Naive thymus-derived CD4-positive, alpha-beta T cell (primary cell): Measurements from ENCODE around the gene ACSS1. TPM values are rescaled to one million over a fixed set of nuclear protein-coding genes. Genes with fewer than 3 reads are reported as not detected.

ENCODE experiments used
- ATAC-seq: fragments of 150-1000 bp; cut with Tn5 transposase; 2 replicates; pipeline ENCODE4 v1.10.0; 2021; ENCODE audit warnings: mild to moderate bottlenecking, moderate library complexity
- CTCF ChIA-PET: fragments of 350-600 bp; sonication (Branson Sonifier 250); formaldehyde crosslinking; loops from one replicate; lab custom pipeline; 2021; ENCODE audit warnings: antibody characterized with exemption; lab: Charles Lee
- POLR2A ChIA-PET: fragments of 350-600 bp; sonication (Branson Sonifier 250); formaldehyde crosslinking; loops from one replicate; lab custom pipeline; 2021; ENCODE audit warnings: antibody characterized with exemption, inconsistent platforms; lab: Charles Lee
- DNase-seq, 9 donors: peaks; one replicate each; pipeline versions ENCODE4 v3.0.0 to v3.0.0-alpha.2; 2020 to 2022; ENCODE audit warnings: mixed read lengths in 1 of 9
- H3K27ac ChIP-seq: one replicate; pipeline ENCODE4 v1.7.0; 2013; ENCODE audit warnings: mild to moderate bottlenecking, low read depth, low read length, moderate library complexity
- H3K27me3 ChIP-seq, 2 donors: one replicate each; pipeline ENCODE4 v1.7.0; 2013; ENCODE audit warnings: low read length in 2 of 2, mild to moderate bottlenecking in 2 of 2, moderate library complexity in 2 of 2; ENCODE audit not compliant: control insufficient read depth in 2 of 2, insufficient read depth in 2 of 2
- H3K36me3 ChIP-seq, 3 experiments: 1 replicate in 2 of 3; 2 replicates in 1 of 3; pipeline ENCODE4 v1.7.0; 2013; ENCODE audit warnings: low read length in 3 of 3, mild to moderate bottlenecking in 3 of 3, moderate library complexity in 1 of 3; ENCODE audit not compliant: insufficient read depth in 3 of 3, control insufficient read depth in 2 of 3
- H3K4me1 ChIP-seq, 2 donors: one replicate each; pipeline ENCODE4 v1.7.0; 2013; ENCODE audit warnings: low read length in 2 of 2, mild to moderate bottlenecking in 2 of 2, moderate library complexity in 1 of 2; ENCODE audit not compliant: control insufficient read depth in 2 of 2, insufficient read depth in 2 of 2
- H3K4me3 ChIP-seq: 2 replicates; pipeline ENCODE4 v1.7.0; 2013; ENCODE audit warnings: mild to moderate bottlenecking, low read length
- H3K9me3 ChIP-seq, 3 experiments: 1 replicate in 2 of 3; 2 replicates in 1 of 3; pipeline ENCODE4 v1.7.0; 2013; ENCODE audit warnings: low read length in 3 of 3; ENCODE audit not compliant: control insufficient read depth in 2 of 3
- H3K27ac Mint-ChIP-seq, 9 donors: one replicate each; pipeline ENCODE4 v1.8.0; 2020 to 2022; ENCODE audit warnings: mixed read lengths in 9 of 9, mild to moderate bottlenecking in 8 of 9, moderate library complexity in 5 of 9, inconsistent platforms in 2 of 9
- H3K27me3 Mint-ChIP-seq, 5 donors: one replicate each; pipeline ENCODE4 v1.8.0; 2021 to 2022; ENCODE audit warnings: mixed read lengths in 5 of 5, mild to moderate bottlenecking in 1 of 5
- H3K36me3 Mint-ChIP-seq, 5 donors: one replicate each; pipeline ENCODE4 v1.8.0; 2020 to 2022; ENCODE audit warnings: mixed read lengths in 5 of 5, mild to moderate bottlenecking in 3 of 5, inconsistent platforms in 1 of 5
- H3K4me1 Mint-ChIP-seq, 7 donors: one replicate each; pipeline ENCODE4 v1.8.0; 2020 to 2022; ENCODE audit warnings: mixed read lengths in 7 of 7, mild to moderate bottlenecking in 3 of 7, inconsistent platforms in 1 of 7
- H3K4me3 Mint-ChIP-seq, 10 donors: one replicate each; pipeline ENCODE4 v1.8.0; 2020 to 2022; ENCODE audit warnings: mild to moderate bottlenecking in 10 of 10, mixed read lengths in 10 of 10, moderate library complexity in 6 of 10, inconsistent platforms in 2 of 10
- H3K9me3 Mint-ChIP-seq, 11 donors: one replicate each; pipeline ENCODE4 v1.8.0; 2020 to 2022; ENCODE audit warnings: mixed read lengths in 11 of 11, mild to moderate bottlenecking in 4 of 11, inconsistent platforms in 1 of 11, moderate library complexity in 1 of 11
- intact Hi-C, 2 donors: fragments of 100-400 bp; cut with micrococcal nuclease; formaldehyde crosslinking; loops; one replicate each; pipeline ENCODE4 v1.15.1; 2023
- polyA plus RNA-seq, 2 donors: library from polyadenylated mRNA; unstranded; fragments of 300-500 nt; fragmentation: Illumina TruSeq; gene quantifications; one replicate each; pipeline ENCODE4 v1.2.3, GENCODE V29; 2021
- total RNA-seq, 6 experiments: library from RNA in 5 of 6; stranded (reverse) in 5 of 6; gene quantifications; 1 replicate in 5 of 6; 2 replicates in 1 of 6; pipeline ENCODE4 v1.2.3 and lab custom pipeline; 2021 to 2026

The ACSS1 gene
- total and polyA plus RNA-seq, 7 experiments from 2014 or later, result 33.1 to 51.7 (median 39.7) TPM

DNA sequence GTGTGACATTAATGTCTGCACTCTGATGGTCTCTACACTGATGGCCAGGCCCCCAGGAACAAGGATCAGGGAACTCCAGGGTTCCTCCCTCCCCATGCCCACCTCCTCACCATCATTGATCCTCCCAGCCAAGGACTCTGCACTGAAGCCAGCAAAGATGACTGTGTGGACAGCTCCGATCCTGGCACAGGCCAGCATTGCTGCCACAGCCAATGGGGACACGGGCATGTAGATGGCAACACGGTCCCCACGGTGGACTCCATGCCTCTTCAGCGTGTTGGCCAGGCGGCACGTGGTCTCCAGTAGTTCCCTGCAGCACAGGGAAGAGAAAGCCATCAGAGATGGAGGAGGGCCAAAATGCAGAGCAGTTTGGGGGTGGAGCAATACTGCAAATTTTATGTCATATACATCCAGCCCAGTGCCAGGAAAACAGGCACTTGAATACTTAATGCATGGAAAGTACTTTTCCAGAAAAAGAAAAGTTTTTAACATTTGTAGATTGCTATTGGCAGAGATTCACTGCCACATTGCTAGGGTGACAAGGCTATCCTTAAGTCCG is 27.2 kb downstream of the ACSS1 start:
- Histone ChIP-seq H3K36me3 (peaks cover 0 to 21% (median 0%) of the 10 kb centered on the region in 3 experiments), H3K27me3 (no peaks in the 10 kb centered on the region), H3K4me3 (no peak overlapping the region), H3K4me1 (peaks cover 3% of the 10 kb centered on the region in 2 donors), H3K27ac (no peak overlapping the region), H3K9me3 (no peaks in the 10 kb centered on the region)
- Mint-ChIP-seq H3K4me3 (peak overlapping the region in 2 of 10 donors; percentile 18 to 42), H3K4me1 (peaks cover 6 to 45% (median 33%) of the 10 kb centered on the region in 7 donors), H3K27ac (no peak overlapping the region), H3K36me3 (peaks cover 6 to 35% (median 12%) of the 10 kb centered on the region in 5 donors), H3K27me3 (no peaks in the 10 kb centered on the region), H3K9me3 (no peaks in the 10 kb centered on the region)
- DNase-seq (no peak), ATAC-seq (no peak)
- POLR2A ChIA-PET, result no interaction called here
- CTCF ChIA-PET, result interaction anchor here (3.7 kb wide), 1 partner anchor 33 kb away, joined by 16 read pairs; no protein-coding TSS in a partner anchor
- intact Hi-C loops, result no loop called here

DNA sequence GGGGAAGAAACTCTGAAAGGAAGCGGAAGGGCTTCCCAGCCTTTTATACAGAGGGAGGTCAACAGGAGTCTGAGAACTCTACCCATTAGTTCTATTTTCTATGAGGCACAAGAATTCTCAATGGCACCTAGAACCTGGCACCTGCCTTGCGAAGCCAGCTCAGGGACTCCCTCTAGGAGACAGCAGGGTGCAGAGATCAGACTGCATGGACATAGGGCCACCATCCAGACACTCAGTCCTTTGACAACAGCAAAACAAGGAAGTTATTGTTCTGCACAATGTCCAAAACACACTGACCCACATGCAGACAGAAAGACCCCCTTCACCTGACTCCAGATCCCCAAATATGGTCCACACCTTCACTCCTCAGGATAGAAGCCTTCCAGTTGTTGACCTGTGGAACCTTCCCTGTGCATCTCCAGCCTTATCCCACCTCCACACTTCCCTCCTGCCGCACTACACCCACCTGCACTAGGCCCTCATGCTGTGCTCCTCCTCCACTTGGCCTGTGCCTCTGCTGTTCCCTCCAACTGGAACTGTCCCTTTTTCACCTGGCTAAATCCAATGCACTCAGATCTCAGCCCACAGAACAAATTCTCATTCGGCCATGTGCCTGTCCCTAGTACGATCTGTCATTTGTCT is 27.8 kb downstream of the ACSS1 start:
- H3K9me3 ChIP-seq, result no peaks in the 10 kb centered on the region
- no peak overlapping the region for H3K4me3 ChIP-seq
- ChIA-PET POLR2A (no interaction called here), CTCF (no interaction called here)
- H3K4me1 Mint-ChIP-seq, result peaks cover 2 to 40% (median 31%) of the 10 kb centered on the region in 7 donors
- no peaks in the 10 kb centered on the region for H3K27me3 Mint-ChIP-seq
- DNase-seq, result no peak
- no peaks in the 10 kb centered on the region for H3K27me3 ChIP-seq
- H3K36me3 Mint-ChIP-seq, result peaks cover 6 to 35% (median 12%) of the 10 kb centered on the region in 5 donors
- peaks cover 0 to 3% of the 10 kb centered on the region in 2 donors for H3K4me1 ChIP-seq
- H3K27ac Mint-ChIP-seq, result peak overlapping the region in 2 of 9 donors; percentile 18 to 44
- H3K4me3 Mint-ChIP-seq, result peak overlapping the region in 1 of 10 donors; percentile 42
- no peak overlapping the region for H3K27ac ChIP-seq
- no peak for ATAC-seq
- intact Hi-C loops, result no loop called here
- no peaks in the 10 kb centered on the region for H3K9me3 Mint-ChIP-seq
- H3K36me3 ChIP-seq, result peaks cover 0 to 25% (median 0%) of the 10 kb centered on the region in 3 experiments

- Mint-ChIP-seq H3K4me3 (no peak overlapping the region), H3K9me3 (no peaks in the 10 kb centered on the region), H3K4me1 (peaks cover 4 to 36% (median 26%) of the 10 kb centered on the region in 7 donors), H3K36me3 (peaks cover 10 to 28% (median 13%) of the 10 kb centered on the region in 5 donors), H3K27me3 (no peaks in the 10 kb centered on the region), H3K27ac (no peak overlapping the region)
- ChIA-PET POLR2A (no interaction called here), CTCF (no interaction called here)
- ATAC-seq (no peak), DNase-seq (no peak)
- no peaks in the 10 kb centered on the region for H3K9me3 ChIP-seq
- no peak overlapping the region for H3K4me3 ChIP-seq
- no peak overlapping the region for H3K27ac ChIP-seq
- intact Hi-C loops, result no loop called here
- H3K4me1 ChIP-seq, result peaks cover 0 to 3% of the 10 kb centered on the region in 2 donors
- H3K36me3 ChIP-seq, result peaks cover 0 to 54% (median 4%) of the 10 kb centered on the region in 3 experiments
- H3K27me3 ChIP-seq, result no peaks in the 10 kb centered on the region
Observed at GRCh38 chr20:25025986-25026605, 31.8 kb downstream of the ACSS1 start.

GRCh38 chr20:25025091-25025861 is 32.7 kb downstream of the ACSS1 start:
- H3K9me3 Mint-ChIP-seq, result no peaks in the 10 kb centered on the region
- H3K4me1 ChIP-seq, result peaks cover 0 to 3% of the 10 kb centered on the region in 2 donors
- no peak overlapping the region for H3K27ac ChIP-seq
- H3K27me3 Mint-ChIP-seq, result no peaks in the 10 kb centered on the region
- H3K4me3 Mint-ChIP-seq, result no peak overlapping the region
- ATAC-seq, result no peak
- POLR2A ChIA-PET, result interaction anchor here (0.6 kb wide), 1 partner anchor 983 kb away, joined by 3 read pairs; no protein-coding TSS in a partner anchor
- H3K9me3 ChIP-seq, result no peaks in the 10 kb centered on the region
- H3K4me1 Mint-ChIP-seq, result peaks cover 4 to 33% (median 25%) of the 10 kb centered on the region in 7 donors
- CTCF ChIA-PET, result no interaction called here
- H3K36me3 Mint-ChIP-seq, result peaks cover 7 to 29% (median 13%) of the 10 kb centered on the region in 5 donors
- peaks cover 0 to 57% (median 4%) of the 10 kb centered on the region in 3 experiments for H3K36me3 ChIP-seq
- H3K27ac Mint-ChIP-seq, result peak overlapping the region in 1 of 9 donors; percentile 36
- H3K27me3 ChIP-seq, result no peaks in the 10 kb centered on the region
- intact Hi-C loops, result no loop called here
- no peak for DNase-seq
- no peak overlapping the region for H3K4me3 ChIP-seq

DNA sequence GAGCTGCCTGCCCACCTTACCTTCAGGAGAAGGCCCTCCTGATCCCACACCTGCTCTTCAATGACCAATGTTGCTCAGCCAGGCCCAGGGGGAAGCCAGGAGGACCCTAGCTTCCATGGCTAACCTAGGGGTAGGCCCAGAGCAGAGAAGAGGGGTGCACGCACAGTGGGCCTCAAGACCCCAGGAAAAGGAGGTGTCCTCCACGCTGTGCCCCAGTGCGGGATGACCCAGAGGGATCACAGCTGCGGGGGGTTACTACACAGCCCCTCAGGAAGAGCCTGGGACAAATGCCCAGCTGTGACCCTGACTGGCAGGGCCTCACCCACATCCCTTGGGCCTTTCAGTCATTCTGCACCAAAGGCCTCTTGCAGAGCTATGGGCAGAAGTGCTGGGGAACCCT is 33.8 kb downstream of the ACSS1 start:
- ChIA-PET POLR2A (no interaction called here), CTCF (no interaction called here)
- no peaks in the 10 kb centered on the region for H3K27me3 Mint-ChIP-seq
- no peak for ATAC-seq
- peaks cover 0 to 31% (median 7%) of the 10 kb centered on the region in 5 donors for H3K36me3 Mint-ChIP-seq
- H3K4me1 ChIP-seq, result peaks cover 0 to 3% of the 10 kb centered on the region in 2 donors
- H3K27me3 ChIP-seq, result no peaks in the 10 kb centered on the region
- no peak overlapping the region for H3K27ac ChIP-seq
- H3K27ac Mint-ChIP-seq, result no peak overlapping the region
- H3K36me3 ChIP-seq, result peaks cover 0 to 57% (median 4%) of the 10 kb centered on the region in 3 experiments
- no peaks in the 10 kb centered on the region for H3K9me3 ChIP-seq
- DNase-seq, result no peak
- H3K4me3 Mint-ChIP-seq, result no peak overlapping the region
- H3K4me1 Mint-ChIP-seq, result peaks cover 4 to 28% (median 19%) of the 10 kb centered on the region in 7 donors
- H3K4me3 ChIP-seq, result no peak overlapping the region
- intact Hi-C loops, result no loop called here
- H3K9me3 Mint-ChIP-seq, result no peaks in the 10 kb centered on the region

DNA sequence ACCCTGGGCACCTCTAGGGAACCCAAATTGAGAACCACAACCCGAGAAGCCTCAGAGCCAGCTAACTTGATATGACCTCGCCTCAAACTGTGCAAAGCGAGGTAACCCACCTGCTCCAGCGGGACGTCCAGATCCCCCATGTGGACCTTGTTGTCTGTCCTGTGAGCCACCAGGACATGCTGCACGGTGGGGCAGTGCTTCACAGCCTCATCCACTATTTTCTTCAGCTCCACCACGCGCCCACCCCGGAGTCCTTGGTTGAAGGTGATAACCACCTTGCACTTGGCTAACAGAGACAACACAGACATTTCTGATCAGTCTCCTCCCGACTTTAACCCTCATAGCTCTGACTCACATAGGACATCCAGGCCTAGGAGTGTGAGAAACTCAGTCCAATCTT is 34.6 kb downstream of the ACSS1 start:
- H3K4me3 Mint-ChIP-seq, result no peak overlapping the region
- H3K4me3 ChIP-seq, result no peak overlapping the region
- intact Hi-C loops, result no loop called here
- H3K9me3 Mint-ChIP-seq, result no peaks in the 10 kb centered on the region
- H3K36me3 Mint-ChIP-seq, result peaks cover 0 to 35% (median 7%) of the 10 kb centered on the region in 5 donors
- ATAC-seq, result no peak
- H3K27me3 ChIP-seq, result no peaks in the 10 kb centered on the region
- ChIA-PET POLR2A (no interaction called here), CTCF (no interaction called here)
- DNase-seq, result no peak
- H3K27ac Mint-ChIP-seq, result peak overlapping the region in 2 of 9 donors; percentile 18 to 42
- peaks cover 0 to 62% (median 4%) of the 10 kb centered on the region in 3 experiments for H3K36me3 ChIP-seq
- H3K27ac ChIP-seq, result no peak overlapping the region
- H3K27me3 Mint-ChIP-seq, result no peaks in the 10 kb centered on the region
- peaks cover 4 to 25% (median 19%) of the 10 kb centered on the region in 7 donors for H3K4me1 Mint-ChIP-seq
- peaks cover 0 to 3% of the 10 kb centered on the region in 2 donors for H3K4me1 ChIP-seq
- no peaks in the 10 kb centered on the region for H3K9me3 ChIP-seq
